GM12878 (cell line): ENCODE results near the gene RASAL1. TPM values are rescaled to one million over a fixed set of nuclear protein-coding genes. Genes with fewer than 3 reads are reported as not detected.

ENCODE experiments used
- ATAC-seq: fragments of 200-7000 bp; cut with Tn5 transposase; 3 replicates; pipeline ENCODE4 v1.9.1; 2020; ENCODE audit warnings: mild to moderate bottlenecking, moderate library complexity
- BruUV-seq: library from RNA; stranded (reverse); fragments of 400-500 nt; replicated peaks from 2 replicates; lab custom pipeline; 2021; lab: Mats Ljungman, UMichigan
- CTCF ChIA-PET: fragments of 300-600 bp; sonication (Branson Sonifier 250); formaldehyde crosslinking; extraction: SDS; loops from one replicate; lab custom pipeline; 2021; ENCODE audit warnings: inconsistent platforms; lab: Yijun Ruan, JAX
- POLR2A ChIA-PET: fragments of 350-600 bp; formaldehyde crosslinking; extraction: SDS; loops from one replicate; lab custom pipeline; 2021; ENCODE audit warnings: inconsistent platforms; lab: Charles Lee
- RAD21 ChIA-PET: fragments of 300-600 bp; sonication (Branson Sonifier 250); formaldehyde crosslinking; loops from one replicate; lab custom pipeline; 2023; ENCODE audit warnings: antibody characterized with exemption; ENCODE audit not compliant: unreplicated experiment; lab: Charles Lee
- SMC1A ChIA-PET: fragments of 300-600 bp; sonication (Branson Sonifier 250); formaldehyde crosslinking; loops from one replicate; lab custom pipeline; 2023; ENCODE audit not compliant: unreplicated experiment, uncharacterized antibody; lab: Charles Lee
- DNase-seq: peaks from one replicate; pipeline ENCODE4 v3.0.0-alpha.2; 2011; ENCODE audit warnings: low read depth, low spot score
- FAIRE-seq: peaks from 3 replicates; lab custom pipeline; 2011; peaks lifted over from hg19 to GRCh38; lab: Jason Lieb, UNC
- H2AFZ ChIP-seq: 2 replicates; pipeline ENCODE4 v1.6.0; 2011; ENCODE audit warnings: low read depth, low read length, control low read depth; ENCODE audit not compliant: control insufficient read depth
- H3K27ac ChIP-seq: 2 replicates; pipeline ENCODE4 v1.5.1; 2011; ENCODE audit warnings: control low read depth; ENCODE audit not compliant: control insufficient read depth, insufficient read depth
- H3K27me3 ChIP-seq, 2 experiments: replicated peaks in 1 of 2; 2 replicates each; pipeline versions ENCODE4 v1.6.0 to v1.6.1; 2011; ENCODE audit warnings: low read length in 1 of 2; ENCODE audit not compliant: control insufficient read depth in 2 of 2, insufficient read depth in 2 of 2
- H3K36me3 ChIP-seq, 2 experiments: 2 replicates each; pipeline ENCODE4 v1.5.1; 2011; ENCODE audit warnings: low read length in 1 of 2; ENCODE audit not compliant: control insufficient read depth in 2 of 2, insufficient read depth in 2 of 2
- H3K4me1 ChIP-seq: 2 replicates; pipeline ENCODE4 v1.6.1; 2011; ENCODE audit warnings: mild to moderate bottlenecking, low read length, moderate library complexity, mixed read lengths; ENCODE audit not compliant: control insufficient read depth, insufficient read depth
- H3K4me2 ChIP-seq: 2 replicates; pipeline ENCODE4 v1.6.0; 2011; ENCODE audit warnings: control low read depth; ENCODE audit not compliant: control insufficient read depth, insufficient read depth
- H3K4me3 ChIP-seq: fragments of 200-600 bp; sonication (generic); 2 replicates; pipeline ENCODE4 v1.5.1; 2016
- H3K79me2 ChIP-seq: 2 replicates; pipeline ENCODE4 v1.6.0; 2011; ENCODE audit warnings: low read length; ENCODE audit not compliant: control insufficient read depth, insufficient read depth
- H3K9ac ChIP-seq: 2 replicates; pipeline ENCODE4 v1.8.0; 2011; ENCODE audit warnings: low read length, control low read depth, mixed read lengths; ENCODE audit not compliant: control insufficient read depth, insufficient read depth
- H3K9me3 ChIP-seq: replicated peaks from 3 replicates; pipeline ENCODE4 v1.5.1; 2011; ENCODE audit warnings: mild to moderate bottlenecking, low read length; ENCODE audit not compliant: control insufficient read depth, insufficient read depth
- H4K20me1 ChIP-seq: 2 replicates; pipeline ENCODE4 v1.6.0; 2011; ENCODE audit not compliant: control insufficient read depth, insufficient read depth
- ATF7 ChIP-seq: fragments of 450-650 bp; IDR thresholded peaks from 2 replicates; pipeline ENCODE4 v1.6.1; 2016; ENCODE audit warnings: low read depth, mild to moderate bottlenecking
- EED ChIP-seq: sonication (generic); IDR thresholded peaks from 2 replicates; pipeline ENCODE4 v1.6.1; 2016; ENCODE audit warnings: antibody characterized with exemption, low read depth
- KAT2A ChIP-seq: conservative IDR thresholded peaks from 2 replicates; pipeline ENCODE4 v1.6.1; 2011; ENCODE audit warnings: low read depth, low read length; ENCODE audit not compliant: control insufficient read depth
- LARP7 ChIP-seq: fragments of 450-650 bp; IDR thresholded peaks from 2 replicates; pipeline ENCODE4 v1.6.1; 2017; ENCODE audit warnings: mild to moderate bottlenecking
- MTA2 ChIP-seq: fragments of 450-650 bp; IDR thresholded peaks from 2 replicates; pipeline ENCODE4 v1.6.1; 2016; ENCODE audit warnings: low read depth, mild to moderate bottlenecking, moderate library complexity
- MXI1 ChIP-seq: fragments of 150-350 bp; IDR thresholded peaks from 2 replicates; pipeline ENCODE4 v1.6.1; 2011; ENCODE audit warnings: low read depth, mild to moderate bottlenecking, inconsistent platforms, low read length, improper control_type of control experiment
- PBX3 ChIP-seq: IDR thresholded peaks from 2 replicates; pipeline ENCODE4 v1.6.1; 2011; ENCODE audit warnings: mild to moderate bottlenecking, low read depth, low read length, moderate library complexity; ENCODE audit not compliant: insufficient replicate concordance
- PML ChIP-seq: IDR thresholded peaks from 2 replicates; pipeline ENCODE4 v1.6.1; 2012; ENCODE audit warnings: low read length, inconsistent platforms
- SMAD1 ChIP-seq: fragments of 450-650 bp; IDR thresholded peaks from 2 replicates; pipeline ENCODE4 v1.6.1; 2018; ENCODE audit warnings: mild to moderate bottlenecking, low read depth; ENCODE audit not compliant: partially characterized antibody
- SMC3 ChIP-seq: IDR thresholded peaks from 2 replicates; pipeline ENCODE4 v1.6.1; 2011; ENCODE audit warnings: low read length, improper control_type of control experiment, borderline replicate concordance
- ZNF217 ChIP-seq: fragments of 450-650 bp; IDR thresholded peaks from 2 replicates; pipeline ENCODE4 v1.6.1; 2017; ENCODE audit warnings: antibody characterized with exemption, mild to moderate bottlenecking
- ZNF24 ChIP-seq: fragments of 450-650 bp; IDR thresholded peaks from 2 replicates; pipeline ENCODE4 v1.6.1; 2017; ENCODE audit warnings: antibody characterized with exemption, mild to moderate bottlenecking
- WGBS: methylation state at CpG from one replicate; pipeline ENCODE4 v1.1.6; 2016; ENCODE audit warnings: low lambda C conversion rate; ENCODE audit not compliant: insufficient replicate concordance, insufficient coverage; ENCODE audit errors: missing lambda C conversion rate; 5-methylcytosine and 5-hydroxymethylcytosine counted together
- in situ Hi-C: fragments of 300-500 bp; cut with MboI; formaldehyde crosslinking; loops from 9 replicates; pipeline ENCODE4 v1.14.3; 2018; ENCODE audit warnings: mixed read lengths
- intact Hi-C: fragments of 100-400 bp; cut with micrococcal nuclease; formaldehyde crosslinking; loops from one replicate; pipeline ENCODE4 v1.14.2; 2022; ENCODE audit not compliant: unreplicated experiment
- polyA plus RNA-seq, 11 experiments: library from polyadenylated mRNA; depleted of rRNA in 4 of 11; unstranded in 6 of 11; stranded (reverse) in 5 of 11; fragments of >200 nt; fragmentation: Nextera tagmentation in 4 of 11; fragmentation: Illumina TruSeq in 1 of 11; extraction: Ambion mirVana in 4 of 11; extraction: Trizol in 1 of 11; gene quantifications; 1 replicate in 1 of 11; 2 replicates in 10 of 11; pipeline versions ENCODE4 v1.2.1 to v1.2.3, GENCODE V29; 2011 to 2016; ENCODE audit warnings: inconsistent platforms in 2 of 11, missing spikeins in 2 of 11, low read depth in 1 of 11
- total RNA-seq, 4 experiments: library from RNA; depleted of rRNA in 3 of 4; stranded (reverse); fragments of >200 nt in 3 of 4; fragmentation: Illumina TruSeq in 1 of 4; extraction: Trizol in 1 of 4; gene quantifications; 2 replicates each; pipeline versions ENCODE4 v1.2.1 to v1.2.3, GENCODE V29; 2013 to 2021
- TF ChIP-seq, protein P1 (sequence below), 3 experiments: IDR thresholded peaks in 2 of 3; conservative IDR thresholded peaks in 1 of 3; 2 replicates each; pipeline ENCODE4 v1.5.1; 2011; ENCODE audit warnings: low read depth in 3 of 3, low read length in 3 of 3, mild to moderate bottlenecking in 3 of 3, control low read depth in 2 of 3, moderate library complexity in 2 of 3, inconsistent platforms in 1 of 3, mixed read lengths in 1 of 3; ENCODE audit not compliant: control insufficient read depth in 2 of 3, insufficient read depth in 1 of 3; ENCODE audit errors: extremely low read depth in 1 of 3
- TF ChIP-seq, protein P2 (sequence below): fragments of 450-650 bp; IDR thresholded peaks from 2 replicates; pipeline ENCODE4 v1.6.1; 2017; ENCODE audit warnings: low read depth, mild to moderate bottlenecking, moderate library complexity

RASAL1 gene
- total and polyA plus RNA-seq, 10 of the 15 experiments (the other 5 are each of a cell fraction or from before 2014, with no cell fraction given), result 0.12 to 1.0 (median 0.52) TPM; not detected in 6

DNA sequence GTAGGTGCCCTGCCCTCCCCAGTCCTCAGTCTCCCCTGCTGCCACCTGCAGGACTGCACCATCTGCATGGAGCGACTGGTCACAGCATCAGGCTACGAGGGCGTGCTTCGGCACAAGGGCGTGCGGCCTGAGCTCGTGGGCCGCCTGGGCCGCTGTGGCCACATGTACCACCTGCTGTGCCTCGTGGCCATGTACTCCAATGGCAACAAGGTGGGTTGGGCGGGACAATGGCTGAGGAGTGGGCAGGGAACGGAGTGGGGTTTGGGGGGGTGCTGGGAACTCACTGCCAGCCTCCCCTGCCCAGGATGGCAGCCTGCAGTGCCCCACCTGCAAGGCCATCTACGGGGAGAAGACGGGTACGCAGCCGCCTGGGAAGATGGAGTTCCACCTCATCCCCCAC is 40.8 kb downstream of the RASAL1 start:
- H3K9ac ChIP-seq, result no peak overlapping the region
- H3K4me1 ChIP-seq, result peaks cover 25% of the 10 kb centered on the region
- in situ Hi-C loops, result loop anchor here (10.0 kb wide), 1 partner anchor 50 kb away; no protein-coding TSS in a partner anchor
- DNase-seq (no peak), ATAC-seq (no peak), FAIRE-seq (no peak)
- no peaks in the 10 kb centered on the region; the same call in 2 of the 3 replicates for H3K9me3 ChIP-seq
- H3K4me2 ChIP-seq, result no peak overlapping the region
- no peaks in the 10 kb centered on the region for H3K27me3 ChIP-seq
- H3K27ac ChIP-seq, result no peak overlapping the region
- no peaks in the 10 kb centered on the region for H4K20me1 ChIP-seq
- H3K4me3 ChIP-seq, result no peak overlapping the region
- H3K79me2 ChIP-seq, result no peaks in the 10 kb centered on the region
- H2AFZ ChIP-seq, result no peak overlapping the region
- WGBS, result 78% methylated on average over 14 of the region's 16 CpGs
- no TSS peak for BruUV-seq
- RAD21 ChIA-PET, result no interaction called here
- H3K36me3 ChIP-seq, result no peaks in the 10 kb centered on the region
- CTCF ChIA-PET, result interaction anchor here (1.3 to 7.0 kb wide), 3 partner anchors 30 to 79 kb away, joined by 4 to 98 read pairs (median 66); no protein-coding TSS in a partner anchor
- TF ChIP-seq ZNF217 (no peak), PML (no peak), MTA2 (no peak), ATF7 (no peak), KAT2A (no peak), SMC3 (no peak), PBX3 (no peak), LARP7 (no peak), MXI1 (no peak), EED (no peak), ZNF24 (no peak), SMAD1 (no peak)
- TF ChIP-seq, protein P1, sequence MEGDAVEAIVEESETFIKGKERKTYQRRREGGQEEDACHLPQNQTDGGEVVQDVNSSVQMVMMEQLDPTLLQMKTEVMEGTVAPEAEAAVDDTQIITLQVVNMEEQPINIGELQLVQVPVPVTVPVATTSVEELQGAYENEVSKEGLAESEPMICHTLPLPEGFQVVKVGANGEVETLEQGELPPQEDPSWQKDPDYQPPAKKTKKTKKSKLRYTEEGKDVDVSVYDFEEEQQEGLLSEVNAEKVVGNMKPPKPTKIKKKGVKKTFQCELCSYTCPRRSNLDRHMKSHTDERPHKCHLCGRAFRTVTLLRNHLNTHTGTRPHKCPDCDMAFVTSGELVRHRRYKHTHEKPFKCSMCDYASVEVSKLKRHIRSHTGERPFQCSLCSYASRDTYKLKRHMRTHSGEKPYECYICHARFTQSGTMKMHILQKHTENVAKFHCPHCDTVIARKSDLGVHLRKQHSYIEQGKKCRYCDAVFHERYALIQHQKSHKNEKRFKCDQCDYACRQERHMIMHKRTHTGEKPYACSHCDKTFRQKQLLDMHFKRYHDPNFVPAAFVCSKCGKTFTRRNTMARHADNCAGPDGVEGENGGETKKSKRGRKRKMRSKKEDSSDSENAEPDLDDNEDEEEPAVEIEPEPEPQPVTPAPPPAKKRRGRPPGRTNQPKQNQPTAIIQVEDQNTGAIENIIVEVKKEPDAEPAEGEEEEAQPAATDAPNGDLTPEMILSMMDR (IDR thresholded peaks at IDR 0.05 in 2 of 3, conservative IDR thresholded peaks at IDR 0.05 in 1 of 3; ENCODE audit: control insufficient read depth in 2 of 3, extremely low read depth in 1 of 3, insufficient read depth in 1 of 3, low read depth in 3 of 3, low read length in 3 of 3), result no peak
- TF ChIP-seq, protein P2, sequence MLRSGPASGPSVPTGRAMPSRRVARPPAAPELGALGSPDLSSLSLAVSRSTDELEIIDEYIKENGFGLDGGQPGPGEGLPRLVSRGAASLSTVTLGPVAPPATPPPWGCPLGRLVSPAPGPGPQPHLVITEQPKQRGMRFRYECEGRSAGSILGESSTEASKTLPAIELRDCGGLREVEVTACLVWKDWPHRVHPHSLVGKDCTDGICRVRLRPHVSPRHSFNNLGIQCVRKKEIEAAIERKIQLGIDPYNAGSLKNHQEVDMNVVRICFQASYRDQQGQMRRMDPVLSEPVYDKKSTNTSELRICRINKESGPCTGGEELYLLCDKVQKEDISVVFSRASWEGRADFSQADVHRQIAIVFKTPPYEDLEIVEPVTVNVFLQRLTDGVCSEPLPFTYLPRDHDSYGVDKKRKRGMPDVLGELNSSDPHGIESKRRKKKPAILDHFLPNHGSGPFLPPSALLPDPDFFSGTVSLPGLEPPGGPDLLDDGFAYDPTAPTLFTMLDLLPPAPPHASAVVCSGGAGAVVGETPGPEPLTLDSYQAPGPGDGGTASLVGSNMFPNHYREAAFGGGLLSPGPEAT, result no peak
- POLR2A ChIA-PET, result no interaction called here
- intact Hi-C loops, result loop anchor here (5.0 kb wide), 1 partner anchor 102 kb away; no protein-coding TSS in a partner anchor
- SMC1A ChIA-PET, result interaction anchor here (1.3 to 16.1 kb wide), 2 partner anchors 39 to 49 kb away, joined by 3 to 416 read pairs; partner anchors contain the start of gene DTX1
